Smooth muscle cell (in vitro differentiated cells): ENCODE measurements around the gene ATP10A. TPM values are rescaled to one million over a fixed set of nuclear protein-coding genes. Genes with fewer than 3 reads are reported as not detected.

Source experiments
- DNase-seq: peaks from one replicate; lab custom pipeline; 2025; ENCODE audit not compliant: unreplicated experiment; lab: John Stamatoyannopoulos, UW
- H2AFZ ChIP-seq: fragments of 200-600 bp; sonication (generic); 2 replicates; pipeline ENCODE4 v1.6.0; 2016; ENCODE audit warnings: antibody characterized with exemption, low read depth, mild to moderate bottlenecking
- H3F3A ChIP-seq: fragments of 200-600 bp; sonication (generic); 2 replicates; pipeline ENCODE4 v1.6.0; 2017; ENCODE audit warnings: antibody characterized with exemption, low read depth
- H3K27ac ChIP-seq: fragments of 200-600 bp; sonication (generic); 2 replicates; pipeline ENCODE4 v1.5.1; 2016; ENCODE audit warnings: low read depth, mild to moderate bottlenecking
- H3K27me3 ChIP-seq: fragments of 200-600 bp; sonication (generic); 2 replicates; pipeline ENCODE4 v1.6.1; 2016; ENCODE audit warnings: low read depth, mild to moderate bottlenecking
- H3K36me3 ChIP-seq: fragments of 200-600 bp; sonication (generic); 2 replicates; pipeline ENCODE4 v1.5.1; 2016; ENCODE audit warnings: low read depth
- H3K4me1 ChIP-seq: fragments of 200-600 bp; sonication (generic); 2 replicates; pipeline ENCODE4 v1.5.1; 2016; ENCODE audit warnings: low read depth
- H3K4me2 ChIP-seq: fragments of 200-600 bp; sonication (generic); 2 replicates; pipeline ENCODE4 v1.6.0; 2016; ENCODE audit warnings: mild to moderate bottlenecking
- H3K4me3 ChIP-seq: fragments of 200-600 bp; sonication (generic); 2 replicates; pipeline ENCODE4 v1.5.1; 2016; ENCODE audit warnings: mild to moderate bottlenecking
- H3K79me2 ChIP-seq: fragments of 200-600 bp; sonication (generic); 2 replicates; pipeline ENCODE4 v1.6.0; 2016; ENCODE audit warnings: low read depth, mild to moderate bottlenecking
- H3K9ac ChIP-seq: fragments of 200-600 bp; sonication (generic); 2 replicates; pipeline ENCODE4 v1.6.0; 2016; ENCODE audit warnings: low read depth
- H3K9me3 ChIP-seq: fragments of 200-600 bp; sonication (generic); replicated peaks from 2 replicates; pipeline ENCODE4 v1.5.1; 2016; ENCODE audit warnings: low read depth
- H4K20me1 ChIP-seq: fragments of 200-600 bp; sonication (generic); 2 replicates; pipeline ENCODE4 v1.6.0; 2016; ENCODE audit warnings: low read depth
- whole genome bisulfite sequencing: methylation state at CpG from one replicate; pipeline ENCODE4 v1.1.7; 2016; ENCODE audit warnings: low lambda C conversion rate; 5-methylcytosine and 5-hydroxymethylcytosine counted together
- polyA plus RNA-seq: library from polyadenylated mRNA; unstranded; fragments of >200 nt; fragmentation: Nextera tagmentation; extraction: Ambion mirVana; gene quantifications from 2 replicates; pipeline ENCODE4 v1.2.1, GENCODE V29; 2016
- total RNA-seq: library from RNA; depleted of rRNA; stranded (reverse); fragments of >200 nt; gene quantifications from 2 replicates; pipeline ENCODE4 v1.2.3, GENCODE V29; 2014
- TF ChIP-seq, protein P1 (sequence below): fragments of 200-600 bp; sonication (generic); IDR thresholded peaks from 2 replicates; pipeline ENCODE4 v1.5.1; 2017; ENCODE audit warnings: borderline replicate concordance, mild to moderate bottlenecking, antibody characterized with exemption; ENCODE audit not compliant: insufficient read depth, poor library complexity, severe bottlenecking

Gene ATP10A
- total and polyA plus RNA-seq, 2 experiments from 2014 or later, result 10.6 to 12.3 TPM

DNA sequence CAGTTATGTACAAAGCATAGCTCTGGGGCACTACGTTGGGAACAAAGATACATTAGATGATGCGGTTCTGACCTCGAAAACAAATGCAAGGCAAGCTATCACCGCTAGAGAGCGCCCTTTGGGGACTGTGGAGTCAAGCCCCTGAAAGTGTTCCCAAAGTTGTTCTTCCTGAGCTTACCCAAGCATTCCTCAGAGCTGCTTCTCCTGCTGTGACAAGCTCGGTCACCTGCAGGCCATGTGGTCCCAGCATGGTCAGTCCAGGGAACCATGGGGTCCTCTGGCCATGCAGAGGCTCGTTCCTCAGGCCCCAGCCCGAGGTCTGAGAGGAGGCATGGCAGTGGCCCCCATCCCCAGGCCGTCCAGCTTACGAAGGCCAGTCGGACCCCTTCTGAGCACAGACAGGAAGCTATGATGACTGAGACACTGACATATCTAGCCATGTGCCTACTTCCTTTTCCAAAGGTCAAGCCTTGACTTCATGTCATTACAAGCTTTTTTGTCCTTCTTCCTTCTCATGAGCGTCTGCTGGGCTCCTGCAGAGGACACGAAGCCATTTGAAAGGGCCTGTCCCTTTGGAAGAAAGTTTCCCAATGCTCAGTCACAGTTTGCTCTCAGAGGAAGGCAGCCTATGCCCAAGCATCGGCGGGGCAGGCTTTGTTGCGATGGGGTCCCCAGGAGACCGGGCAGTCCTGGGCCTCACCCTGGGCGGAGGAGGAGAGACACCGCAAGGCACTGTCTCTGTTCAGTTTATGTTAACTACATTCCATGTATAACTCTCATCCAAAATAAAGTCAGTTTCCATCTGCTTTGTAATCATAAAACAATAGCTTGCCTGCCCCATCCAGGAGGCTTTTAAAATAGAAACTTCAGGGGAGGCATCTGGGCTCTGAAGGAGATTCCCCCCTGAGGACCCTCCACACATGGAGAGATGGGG, 79.3 kb downstream of the ATP10A start:
- Histone ChIP-seq H3K27me3 (no peaks in the 10 kb centered on the region), H3K9me3 (no peaks in the 10 kb centered on the region), H3K36me3 (no peaks in the 10 kb centered on the region), H2AFZ (no peak overlapping the region), H4K20me1 (no peaks in the 10 kb centered on the region), H3F3A (peaks cover 5% of the 10 kb centered on the region), H3K4me1 (no peaks in the 10 kb centered on the region), H3K79me2 (peaks cover 5% of the 10 kb centered on the region), H3K4me2 (peak overlapping the region; percentile 4), H3K27ac (peak overlapping the region; percentile 100), H3K9ac (no peak overlapping the region), H3K4me3 (no peak overlapping the region)
- TF ChIP-seq, protein P1, sequence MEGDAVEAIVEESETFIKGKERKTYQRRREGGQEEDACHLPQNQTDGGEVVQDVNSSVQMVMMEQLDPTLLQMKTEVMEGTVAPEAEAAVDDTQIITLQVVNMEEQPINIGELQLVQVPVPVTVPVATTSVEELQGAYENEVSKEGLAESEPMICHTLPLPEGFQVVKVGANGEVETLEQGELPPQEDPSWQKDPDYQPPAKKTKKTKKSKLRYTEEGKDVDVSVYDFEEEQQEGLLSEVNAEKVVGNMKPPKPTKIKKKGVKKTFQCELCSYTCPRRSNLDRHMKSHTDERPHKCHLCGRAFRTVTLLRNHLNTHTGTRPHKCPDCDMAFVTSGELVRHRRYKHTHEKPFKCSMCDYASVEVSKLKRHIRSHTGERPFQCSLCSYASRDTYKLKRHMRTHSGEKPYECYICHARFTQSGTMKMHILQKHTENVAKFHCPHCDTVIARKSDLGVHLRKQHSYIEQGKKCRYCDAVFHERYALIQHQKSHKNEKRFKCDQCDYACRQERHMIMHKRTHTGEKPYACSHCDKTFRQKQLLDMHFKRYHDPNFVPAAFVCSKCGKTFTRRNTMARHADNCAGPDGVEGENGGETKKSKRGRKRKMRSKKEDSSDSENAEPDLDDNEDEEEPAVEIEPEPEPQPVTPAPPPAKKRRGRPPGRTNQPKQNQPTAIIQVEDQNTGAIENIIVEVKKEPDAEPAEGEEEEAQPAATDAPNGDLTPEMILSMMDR, result peak; percentile 43
- DNase-seq, result no peak
- 74% methylated on average over 19 of the region's 19 CpGs for WGBS

DNA sequence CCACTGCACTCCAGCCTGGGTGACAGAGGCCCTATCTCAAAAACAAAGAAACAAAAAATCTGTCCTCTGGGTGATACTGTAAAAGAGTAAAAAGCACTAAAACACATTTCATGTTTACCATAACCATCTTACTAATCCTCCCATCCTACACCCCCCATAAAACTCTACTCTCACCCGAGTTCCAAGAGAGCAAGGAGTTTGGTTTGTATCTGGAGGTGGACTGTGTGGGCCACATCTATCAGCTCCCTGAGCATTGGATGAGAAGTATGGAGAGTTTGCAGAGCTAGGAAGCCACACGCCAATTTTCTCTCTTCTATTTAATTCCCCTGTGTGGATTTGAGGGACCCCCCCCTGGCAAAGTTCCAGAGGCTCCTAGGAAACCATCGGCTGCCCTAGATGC, 80.0 kb downstream of the ATP10A start:
- H3K9me3 ChIP-seq, result no peaks in the 10 kb centered on the region
- no peaks in the 10 kb centered on the region for H3K4me1 ChIP-seq

DNA sequence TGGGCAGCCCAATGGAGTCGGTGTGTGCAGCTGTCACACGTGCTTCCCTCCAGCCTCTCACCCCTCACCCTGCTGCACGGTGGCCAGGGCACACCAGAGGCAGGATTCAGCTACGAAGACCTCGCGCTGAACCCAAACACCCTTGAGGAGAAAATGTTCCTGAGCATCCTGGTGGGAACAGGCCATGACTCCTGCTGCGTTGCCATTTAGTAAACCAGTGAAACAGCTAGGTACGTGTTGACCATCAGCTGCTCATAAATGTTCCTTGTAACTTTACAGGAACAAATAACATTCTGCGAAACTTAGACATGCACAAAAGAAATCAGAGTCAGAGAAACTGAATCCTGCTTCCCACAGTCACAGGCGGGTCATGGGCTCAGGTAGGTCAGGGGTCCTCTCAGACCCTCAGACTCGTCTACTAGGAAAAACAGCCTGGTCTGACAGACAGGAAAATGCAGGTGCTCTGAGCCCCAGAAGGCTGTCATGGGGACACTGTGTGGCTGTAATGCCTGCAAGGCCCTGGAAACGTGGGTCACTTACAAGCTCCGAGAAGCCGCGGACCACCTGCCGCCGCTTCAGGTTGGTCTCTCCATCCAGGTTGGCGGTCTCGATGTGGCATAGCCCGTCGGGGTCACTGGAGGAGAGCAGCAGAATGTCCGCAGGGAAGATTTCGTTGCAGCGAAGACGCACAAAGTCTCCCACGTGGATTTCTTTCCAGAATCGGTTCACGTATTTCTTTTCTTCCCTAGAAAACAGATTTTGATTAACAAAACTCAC, 82.5 kb downstream of the ATP10A start:
- 96% methylated on average over 28 of the region's 28 CpGs for WGBS
- Histone ChIP-seq H3F3A (no peaks in the 10 kb centered on the region), H3K4me3 (no peak overlapping the region), H4K20me1 (no peaks in the 10 kb centered on the region), H2AFZ (no peak overlapping the region), H3K4me2 (no peak overlapping the region), H3K9me3 (no peaks in the 10 kb centered on the region), H3K36me3 (no peaks in the 10 kb centered on the region), H3K27ac (no peak overlapping the region), H3K27me3 (no peaks in the 10 kb centered on the region), H3K9ac (no peak overlapping the region), H3K4me1 (no peaks in the 10 kb centered on the region), H3K79me2 (no peaks in the 10 kb centered on the region)
- no peak for DNase-seq
- TF ChIP-seq, protein P1, result no peak

More for the DNA sequence above, 80.0 kb downstream of the ATP10A start:
- WGBS, result 50% methylated on average over 3 of the region's 3 CpGs
- H3K27me3 ChIP-seq, result no peaks in the 10 kb centered on the region
- H3K36me3 ChIP-seq, result no peaks in the 10 kb centered on the region
- H3K4me3 ChIP-seq, result no peak overlapping the region
- H2AFZ ChIP-seq, result no peak overlapping the region
- H3K9ac ChIP-seq, result no peak overlapping the region
- H3F3A ChIP-seq, result no peaks in the 10 kb centered on the region
- H3K4me2 ChIP-seq, result no peak overlapping the region
- H3K79me2 ChIP-seq, result no peaks in the 10 kb centered on the region
- peak overlapping the region; percentile 100 for H3K27ac ChIP-seq
- H4K20me1 ChIP-seq, result no peaks in the 10 kb centered on the region
- TF ChIP-seq, protein P1, result no peak
- no peak for DNase-seq
